Coronary artery (tissue), 2 donors: ENCODE measurements around the gene ISG15.

Experiments used
- DNase-seq: peaks from one replicate; pipeline ENCODE4 v3.0.0-alpha.2; 2017; ENCODE audit warnings: low spot score
- H3K27ac ChIP-seq, 2 donors: fragments of 200-600 bp; sonication (generic); one replicate each; pipeline ENCODE4 v1.5.1; 2016 to 2019
- H3K4me3 ChIP-seq: fragments of 200-600 bp; sonication (generic); 2 replicates; pipeline ENCODE4 v1.5.1; 2016; ENCODE audit warnings: mild to moderate bottlenecking, moderate library complexity
- TF ChIP-seq, protein P1 (sequence below): fragments of 200-600 bp; sonication (generic); IDR thresholded peaks from one replicate; pipeline ENCODE4 v1.5.1; 2019; ENCODE audit warnings: antibody characterized with exemption

The ISG15 gene

DNA sequence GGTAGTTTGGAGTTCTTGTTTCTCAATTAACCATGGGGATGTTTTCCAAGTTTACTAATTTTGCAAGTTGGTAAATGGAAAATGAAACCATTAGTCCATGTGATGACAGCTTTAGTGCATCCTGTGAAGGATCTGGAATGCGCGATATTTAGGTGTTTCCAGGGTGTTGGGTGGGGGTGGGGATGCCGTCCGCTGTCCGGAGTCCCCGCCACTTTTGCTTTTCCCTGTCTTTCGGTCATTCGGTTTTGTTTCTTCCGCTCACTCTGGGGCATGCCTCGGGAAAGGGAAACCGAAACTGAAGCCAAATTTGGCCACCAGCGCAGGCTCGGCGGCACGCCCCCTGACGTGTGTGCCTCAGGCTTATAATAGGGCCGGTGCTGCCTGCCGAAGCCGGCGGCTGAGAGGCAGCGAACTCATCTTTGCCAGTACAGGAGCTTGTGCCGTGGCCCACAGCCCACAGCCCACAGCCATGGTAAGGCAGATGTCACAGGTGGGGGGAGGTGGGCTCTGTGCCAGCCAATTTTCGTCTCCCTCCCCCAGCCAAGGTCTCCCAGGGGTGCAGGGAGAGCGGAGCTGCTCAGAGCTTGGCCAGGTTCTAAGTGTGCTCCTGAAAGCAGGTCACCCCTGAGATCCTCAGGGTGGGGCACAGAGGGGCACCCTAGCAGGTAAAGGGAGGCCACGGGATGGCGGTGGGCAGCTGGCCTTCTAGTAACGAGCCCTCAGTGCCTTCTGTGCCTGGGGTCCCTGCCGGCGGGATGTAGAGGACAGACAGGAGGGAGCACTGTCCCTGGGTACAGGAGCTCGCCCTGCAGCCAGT, at the start of gene ISG15:
Gene ISG15 (plus strand): TSS at position 393 of the 817 bp plus-strand sequence. CDS start 77 bp downstream, at position 470.
- DNase-seq, result peak; percentile 95
- TF ChIP-seq, protein P1, sequence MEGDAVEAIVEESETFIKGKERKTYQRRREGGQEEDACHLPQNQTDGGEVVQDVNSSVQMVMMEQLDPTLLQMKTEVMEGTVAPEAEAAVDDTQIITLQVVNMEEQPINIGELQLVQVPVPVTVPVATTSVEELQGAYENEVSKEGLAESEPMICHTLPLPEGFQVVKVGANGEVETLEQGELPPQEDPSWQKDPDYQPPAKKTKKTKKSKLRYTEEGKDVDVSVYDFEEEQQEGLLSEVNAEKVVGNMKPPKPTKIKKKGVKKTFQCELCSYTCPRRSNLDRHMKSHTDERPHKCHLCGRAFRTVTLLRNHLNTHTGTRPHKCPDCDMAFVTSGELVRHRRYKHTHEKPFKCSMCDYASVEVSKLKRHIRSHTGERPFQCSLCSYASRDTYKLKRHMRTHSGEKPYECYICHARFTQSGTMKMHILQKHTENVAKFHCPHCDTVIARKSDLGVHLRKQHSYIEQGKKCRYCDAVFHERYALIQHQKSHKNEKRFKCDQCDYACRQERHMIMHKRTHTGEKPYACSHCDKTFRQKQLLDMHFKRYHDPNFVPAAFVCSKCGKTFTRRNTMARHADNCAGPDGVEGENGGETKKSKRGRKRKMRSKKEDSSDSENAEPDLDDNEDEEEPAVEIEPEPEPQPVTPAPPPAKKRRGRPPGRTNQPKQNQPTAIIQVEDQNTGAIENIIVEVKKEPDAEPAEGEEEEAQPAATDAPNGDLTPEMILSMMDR, result no peak
- H3K4me3 ChIP-seq, result peak within 1 kb of the TSS; percentile 80
- H3K27ac ChIP-seq, result peak within 1 kb of the TSS; percentile 75 to 97

DNA sequence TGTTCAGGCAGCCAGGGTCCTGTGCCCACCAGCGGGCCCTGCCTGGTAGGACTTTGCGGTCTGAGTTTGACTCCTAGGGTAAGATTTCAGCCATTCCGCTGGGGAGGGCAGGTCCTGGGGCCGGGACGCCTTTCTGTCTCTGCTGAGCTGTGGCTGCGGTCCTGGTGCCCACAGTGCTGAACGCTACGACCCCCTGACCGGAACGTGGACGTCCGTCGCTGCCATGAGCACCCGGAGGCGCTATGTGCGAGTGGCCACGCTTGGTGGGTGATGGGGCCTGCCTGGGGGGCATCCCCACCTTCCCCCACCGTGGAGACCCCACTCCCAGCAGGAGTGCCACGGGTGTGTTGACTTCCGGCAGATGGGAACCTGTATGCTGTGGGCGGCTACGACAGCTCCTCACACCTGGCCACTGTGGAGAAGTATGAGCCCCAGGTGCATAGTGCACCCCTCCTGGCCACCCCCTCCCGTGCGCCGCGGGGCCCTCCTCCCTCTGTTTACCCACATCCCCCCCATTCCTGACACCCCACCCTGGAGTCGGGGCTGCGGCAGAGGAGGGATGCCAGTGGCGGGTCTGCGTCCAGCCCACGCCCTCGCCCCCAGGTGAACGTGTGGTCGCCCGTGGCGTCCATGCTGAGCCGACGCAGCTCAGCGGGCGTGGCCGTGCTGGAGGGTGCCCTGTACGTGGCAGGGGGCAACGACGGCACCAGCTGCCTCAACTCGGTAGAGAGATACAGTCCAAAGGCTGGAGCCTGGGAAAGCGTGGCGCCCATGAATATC, 49.4 kb upstream of the ISG15 start:
- Histone ChIP-seq H3K4me3 (no peak overlapping the region), H3K27ac (no peak overlapping the region)
- DNase-seq, result no peak
- TF ChIP-seq, protein P1, result no peak

DNA sequence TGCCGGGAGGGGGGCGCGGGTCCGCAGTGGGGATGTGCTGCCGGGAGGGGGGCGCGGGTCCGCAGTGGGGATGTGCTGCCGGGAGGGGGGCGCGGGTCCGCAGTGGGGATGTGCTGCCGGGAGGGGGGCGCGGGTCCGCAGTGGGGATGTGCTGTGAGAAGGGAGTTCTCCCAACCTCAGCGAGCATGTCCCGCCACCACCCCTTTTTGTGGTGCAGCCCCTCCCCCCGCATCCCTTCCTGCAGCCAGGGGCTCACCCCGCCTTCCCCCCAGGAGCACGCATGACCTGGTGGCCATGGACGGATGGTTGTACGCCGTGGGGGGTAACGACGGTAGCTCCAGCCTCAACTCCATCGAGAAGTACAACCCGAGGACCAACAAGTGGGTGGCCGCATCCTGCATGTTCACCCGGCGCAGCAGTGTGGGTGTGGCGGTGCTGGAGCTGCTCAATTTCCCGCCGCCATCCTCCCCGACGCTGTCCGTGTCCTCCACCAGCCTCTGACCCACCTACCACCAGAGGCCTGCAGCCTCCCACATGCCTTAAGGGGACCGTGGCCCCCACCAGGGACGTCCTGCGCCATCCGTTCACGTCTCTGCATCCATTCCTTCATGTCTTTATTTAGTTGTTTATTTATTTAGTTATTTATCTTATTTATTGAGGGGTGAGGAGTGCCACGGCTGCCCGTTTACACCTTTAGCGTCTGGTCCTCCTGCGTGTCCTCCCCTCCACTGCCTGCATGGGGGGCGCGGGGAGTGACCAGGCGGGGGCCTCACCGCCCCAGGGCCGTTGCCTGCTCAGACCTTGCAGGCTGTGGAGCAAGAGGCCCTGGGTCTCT, 48.4 kb upstream of the ISG15 start:
- TF ChIP-seq, protein P1, result no peak
- DNase-seq, result no peak
- H3K27ac ChIP-seq, result no peak overlapping the region
- no peak overlapping the region for H3K4me3 ChIP-seq

DNA sequence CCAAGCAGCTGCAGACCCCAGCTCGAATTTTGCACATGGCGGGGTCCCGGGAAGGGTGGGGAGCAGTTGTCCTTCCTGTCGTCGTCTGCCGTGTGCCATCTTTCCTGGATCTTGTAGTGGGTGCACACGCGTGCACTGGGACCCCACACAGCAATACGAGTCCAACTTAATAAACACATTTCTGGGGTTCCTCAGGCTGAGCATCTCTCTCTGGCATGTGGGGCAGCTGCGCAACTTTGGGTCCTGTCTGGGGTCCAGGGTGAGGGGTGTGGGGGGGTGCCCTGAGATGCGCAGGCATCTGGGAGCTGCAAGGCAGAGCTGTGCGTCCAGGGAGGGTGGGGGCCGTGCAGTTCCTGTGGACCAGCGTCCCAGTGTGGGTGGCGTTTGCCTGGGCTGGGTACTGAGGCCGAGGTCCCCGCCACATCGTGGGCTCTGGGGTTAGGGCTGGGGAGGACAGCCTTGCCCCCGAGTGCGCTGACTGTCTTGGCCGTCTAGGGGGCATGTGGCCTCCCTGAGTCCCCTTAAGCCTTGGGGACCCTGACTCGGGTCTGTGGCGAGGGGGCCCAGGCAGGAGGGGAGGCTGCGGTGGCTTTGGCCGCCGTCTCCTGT, 47.7 kb upstream of the ISG15 start:
- DNase-seq, result no peak
- Histone ChIP-seq H3K4me3 (peak overlapping the region; percentile 96), H3K27ac (no peak overlapping the region)
- TF ChIP-seq, protein P1, result no peak

DNA sequence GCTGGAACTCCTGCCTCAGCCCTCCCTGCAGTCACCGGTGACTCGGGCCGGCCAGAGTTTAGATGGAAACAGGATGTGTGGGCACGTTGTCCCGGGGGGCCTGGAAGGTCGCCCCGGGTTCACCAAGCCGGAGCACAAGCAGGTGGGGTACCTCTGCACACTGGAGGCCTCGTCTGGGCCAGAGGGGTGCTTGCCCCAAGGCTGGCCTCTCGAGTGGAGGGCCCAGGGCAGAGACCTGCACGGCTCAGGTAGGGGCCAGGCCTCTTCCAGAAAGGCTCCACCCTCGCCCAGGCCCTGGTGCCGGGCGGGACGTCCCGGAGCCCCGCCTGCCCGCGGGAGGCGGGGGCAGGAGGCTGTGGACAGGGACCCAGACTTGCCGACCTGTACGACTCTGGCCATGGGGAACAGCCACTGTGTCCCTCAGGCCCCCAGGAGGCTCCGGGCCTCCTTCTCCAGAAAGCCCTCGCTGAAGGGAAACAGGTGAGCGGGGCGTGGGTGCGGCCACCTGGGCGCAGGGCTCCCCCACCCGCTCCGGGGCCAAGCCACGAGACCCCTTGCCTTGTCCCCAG, 47.1 kb upstream of the ISG15 start, which contains the start of gene PLEKHN1:
Gene PLEKHN1 (plus strand): TSS at position 348 of the 569 bp plus-strand sequence. CDS start 50 bp downstream, at position 398.
- peak within 1 kb of the TSS; percentile 96 for H3K4me3 ChIP-seq
- peak within 1 kb of the TSS in 1 of 2 donors; percentile 79 for H3K27ac ChIP-seq
- no peak for DNase-seq
- TF ChIP-seq, protein P1, result no peak

DNA sequence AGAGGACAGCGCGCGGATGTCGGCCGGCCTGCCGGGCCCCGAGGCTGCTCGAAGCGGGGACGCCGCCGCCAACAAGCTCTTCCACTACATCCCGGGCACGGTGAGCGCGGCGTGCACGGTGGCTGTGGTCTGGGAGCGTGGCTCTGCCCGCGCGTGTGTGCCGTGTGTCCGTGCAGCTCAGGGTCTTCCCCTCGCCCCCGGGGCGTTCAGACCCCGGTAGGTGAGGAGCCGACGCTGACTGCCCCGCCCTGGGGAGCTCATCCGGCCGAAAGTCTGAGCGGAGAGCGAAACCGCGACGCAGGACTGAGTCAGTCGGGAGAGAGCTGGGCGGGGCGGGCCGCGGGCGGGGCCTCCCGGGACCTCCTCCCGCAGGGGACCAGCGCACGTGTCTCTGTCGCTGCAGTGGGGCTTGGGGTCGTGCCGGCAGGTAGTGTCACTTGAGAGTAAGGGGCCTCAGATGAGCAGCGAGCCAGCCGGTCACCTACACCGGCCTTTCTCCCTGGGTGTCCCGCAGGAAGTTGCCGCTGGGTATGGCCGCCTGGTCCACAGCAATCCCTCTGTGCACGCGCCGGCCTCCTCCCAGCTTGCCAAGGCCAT, 46.5 kb upstream of the ISG15 start:
- TF ChIP-seq, protein P1, result no peak
- Histone ChIP-seq H3K27ac (peak overlapping the region in 1 of 2 donors; percentile 79), H3K4me3 (peak overlapping the region; percentile 96)
- DNase-seq, result no peak
